Measurements from ENCODE around the gene ZNF597. TPM values are rescaled to one million over a fixed set of nuclear protein-coding genes. Genes with fewer than 3 reads are reported as not detected.
A peak's percentile ranks its signal among the peaks of the same experiment; 100 is the strongest.

The ZNF597 gene
- total RNA-seq, 2 experiments from 2014 or later = 1.9 to 2.1 TPM

GRCh38 chr16:3468501-3468900 is 25.2 kb upstream of the ZNF597 start:
- no TSS peak for BruUV-seq (replicated peaks)
- DNase-seq (ENCODE audit: low spot score) = no peak

GRCh38 chr16:3467921-3468320 is 24.6 kb upstream of the ZNF597 start:
- TF ChIP-seq, protein P1, sequence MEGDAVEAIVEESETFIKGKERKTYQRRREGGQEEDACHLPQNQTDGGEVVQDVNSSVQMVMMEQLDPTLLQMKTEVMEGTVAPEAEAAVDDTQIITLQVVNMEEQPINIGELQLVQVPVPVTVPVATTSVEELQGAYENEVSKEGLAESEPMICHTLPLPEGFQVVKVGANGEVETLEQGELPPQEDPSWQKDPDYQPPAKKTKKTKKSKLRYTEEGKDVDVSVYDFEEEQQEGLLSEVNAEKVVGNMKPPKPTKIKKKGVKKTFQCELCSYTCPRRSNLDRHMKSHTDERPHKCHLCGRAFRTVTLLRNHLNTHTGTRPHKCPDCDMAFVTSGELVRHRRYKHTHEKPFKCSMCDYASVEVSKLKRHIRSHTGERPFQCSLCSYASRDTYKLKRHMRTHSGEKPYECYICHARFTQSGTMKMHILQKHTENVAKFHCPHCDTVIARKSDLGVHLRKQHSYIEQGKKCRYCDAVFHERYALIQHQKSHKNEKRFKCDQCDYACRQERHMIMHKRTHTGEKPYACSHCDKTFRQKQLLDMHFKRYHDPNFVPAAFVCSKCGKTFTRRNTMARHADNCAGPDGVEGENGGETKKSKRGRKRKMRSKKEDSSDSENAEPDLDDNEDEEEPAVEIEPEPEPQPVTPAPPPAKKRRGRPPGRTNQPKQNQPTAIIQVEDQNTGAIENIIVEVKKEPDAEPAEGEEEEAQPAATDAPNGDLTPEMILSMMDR (conservative IDR thresholded peaks at IDR 0.05; ENCODE audit: low read length) = no peak
- TF ChIP-seq EZH2phosphoT487 (IDR thresholded peaks at IDR 0.05; ENCODE audit: borderline replicate concordance, low read depth, low read length) = no peak
- peaks cover 42% of the 10 kb centered on the region for H3K79me2 ChIP-seq (ENCODE audit: insufficient read depth, low read depth, low read length)
- no TSS peak for BruUV-seq (replicated peaks)
- H3K9me2 ChIP-seq (ENCODE audit: insufficient read depth, low read length) = no peaks in the 10 kb centered on the region
- peaks cover 10% of the 10 kb centered on the region for H3K4me1 ChIP-seq (ENCODE audit: insufficient read depth, low read length, poor library complexity, severe bottlenecking)
- ChIA-PET POLR2A (no interaction called here), CTCF (ENCODE audit: unreplicated experiment) (no interaction called here)
- H2AFZ ChIP-seq (ENCODE audit: low read length) = no peak overlapping the region
- no peak overlapping the region for H3K4me2 ChIP-seq (ENCODE audit: low read length)
- peaks cover 52% of the 10 kb centered on the region for H3K36me3 ChIP-seq (ENCODE audit: insufficient read depth, low read length)
- no peaks in the 10 kb centered on the region; the same call in 1 of the 2 replicates for H4K20me1 ChIP-seq (ENCODE audit: insufficient read depth, low read length)
- H3K4me3 ChIP-seq (ENCODE audit: low read depth, low read length, poor library complexity, severe bottlenecking) = no peak overlapping the region
- H3K27ac ChIP-seq (ENCODE audit: low read depth, low read length, poor library complexity, severe bottlenecking) = no peak overlapping the region
- intact Hi-C loops (cut with micrococcal nuclease; ENCODE audit: unreplicated experiment) = no loop called here
- DNase-seq (ENCODE audit: low spot score) = peak; percentile 14
- H3K9me3 ChIP-seq (ENCODE audit: low read length) = no peaks in the 10 kb centered on the region

More at GRCh38 chr16:3468501-3468900, 25.2 kb upstream of the ZNF597 start:
- Histone ChIP-seq H3K36me3 (ENCODE audit: insufficient read depth, low read length) (peaks cover 57% of the 10 kb centered on the region), H3K79me2 (ENCODE audit: insufficient read depth, low read depth, low read length) (peaks cover 36% of the 10 kb centered on the region), H2AFZ (ENCODE audit: low read length) (no peak overlapping the region), H3K4me1 (ENCODE audit: insufficient read depth, low read length, poor library complexity, severe bottlenecking) (peaks cover 10% of the 10 kb centered on the region), H4K20me1 (ENCODE audit: insufficient read depth, low read length) (no peaks in the 10 kb centered on the region; the same call in 1 of the 2 replicates), H3K4me2 (ENCODE audit: low read length) (no peak overlapping the region), H3K9me2 (ENCODE audit: insufficient read depth, low read length) (no peaks in the 10 kb centered on the region), H3K27ac (ENCODE audit: low read depth, low read length, poor library complexity, severe bottlenecking) (no peak overlapping the region), H3K4me3 (ENCODE audit: low read depth, low read length, poor library complexity, severe bottlenecking) (no peak overlapping the region), H3K9me3 (ENCODE audit: low read length) (no peaks in the 10 kb centered on the region)
- CTCF ChIA-PET (ENCODE audit: unreplicated experiment) = no interaction called here
- POLR2A ChIA-PET = no interaction called here
- no peak for TF ChIP-seq EZH2phosphoT487 (IDR thresholded peaks at IDR 0.05; ENCODE audit: borderline replicate concordance, low read depth, low read length)
- TF ChIP-seq, protein P1 (conservative IDR thresholded peaks at IDR 0.05; ENCODE audit: low read length) = no peak
- intact Hi-C loops (cut with micrococcal nuclease; ENCODE audit: unreplicated experiment) = no loop called here

- intact Hi-C loops (cut with micrococcal nuclease; ENCODE audit: unreplicated experiment) = no loop called here
- BruUV-seq (replicated peaks) = no TSS peak
- peaks cover 14% of the 10 kb centered on the region for H3K4me1 ChIP-seq (ENCODE audit: insufficient read depth, low read length, poor library complexity, severe bottlenecking)
- TF ChIP-seq, protein P1 (conservative IDR thresholded peaks at IDR 0.05; ENCODE audit: low read length) = no peak
- no peak for TF ChIP-seq EZH2phosphoT487 (IDR thresholded peaks at IDR 0.05; ENCODE audit: borderline replicate concordance, low read depth, low read length)
- H3K9me2 ChIP-seq (ENCODE audit: insufficient read depth, low read length) = no peaks in the 10 kb centered on the region
- DNase-seq (ENCODE audit: low spot score) = no peak
- no peak overlapping the region for H3K4me2 ChIP-seq (ENCODE audit: low read length)
- no peaks in the 10 kb centered on the region for H3K9me3 ChIP-seq (ENCODE audit: low read length)
- H4K20me1 ChIP-seq (ENCODE audit: insufficient read depth, low read length) = no peaks in the 10 kb centered on the region; the same call in 1 of the 2 replicates
- ChIA-PET CTCF (ENCODE audit: unreplicated experiment) (no interaction called here), POLR2A (no interaction called here)
- H3K27ac ChIP-seq (ENCODE audit: low read depth, low read length, poor library complexity, severe bottlenecking) = no peak overlapping the region
- H3K4me3 ChIP-seq (ENCODE audit: low read depth, low read length, poor library complexity, severe bottlenecking) = no peak overlapping the region
- peaks cover 44% of the 10 kb centered on the region for H3K36me3 ChIP-seq (ENCODE audit: insufficient read depth, low read length)
- no peak overlapping the region for H2AFZ ChIP-seq (ENCODE audit: low read length)
- peaks cover 50% of the 10 kb centered on the region for H3K79me2 ChIP-seq (ENCODE audit: insufficient read depth, low read depth, low read length)
These were observed 23.9 kb upstream of the ZNF597 start for GRCh38 chr16:3467182-3467581.
